Measurements from ENCODE around the gene LINC00305.

The LINC00305 gene

GRCh38 chr18:64082054-64082453, 66.8 kb downstream of the LINC00305 start:
- no peak for DNase-seq (ENCODE audit: low spot score)
- in situ Hi-C loops (cut with MboI; ENCODE audit: low pct_unique_long_range_greater_than_20kb, low sequenced_read_pairs, unreplicated experiment): no loop called here
- no peak for TF ChIP-seq CTCF (IDR thresholded peaks at IDR 0.05; ENCODE audit: extremely low read depth, insufficient read depth, missing control alignments)

DNA sequence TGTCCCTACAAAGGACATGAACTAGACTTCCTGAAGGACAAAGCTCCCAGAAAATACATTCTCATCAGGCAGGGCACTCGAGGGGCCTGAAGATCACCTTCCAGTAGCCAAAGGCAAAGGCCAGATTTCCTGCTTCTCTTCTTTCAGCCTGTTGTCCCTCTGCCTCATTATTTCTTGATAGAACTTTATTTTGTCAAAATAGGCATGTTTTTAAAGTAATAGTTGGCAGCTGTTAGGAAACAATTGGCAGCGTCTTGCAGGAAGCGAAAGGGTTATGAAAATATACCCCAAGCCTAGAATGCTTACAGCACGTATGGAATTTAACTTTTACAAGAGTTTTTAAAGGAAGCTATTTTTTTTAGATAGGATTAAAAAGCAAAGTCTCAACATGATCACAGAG, 74.9 kb downstream of the LINC00305 start:
- no peak for DNase-seq (ENCODE audit: low spot score)
- no peak for TF ChIP-seq CTCF (IDR thresholded peaks at IDR 0.05; ENCODE audit: extremely low read depth, insufficient read depth, missing control alignments)
- in situ Hi-C loops (cut with MboI; ENCODE audit: low pct_unique_long_range_greater_than_20kb, low sequenced_read_pairs, unreplicated experiment): no loop called here

DNA sequence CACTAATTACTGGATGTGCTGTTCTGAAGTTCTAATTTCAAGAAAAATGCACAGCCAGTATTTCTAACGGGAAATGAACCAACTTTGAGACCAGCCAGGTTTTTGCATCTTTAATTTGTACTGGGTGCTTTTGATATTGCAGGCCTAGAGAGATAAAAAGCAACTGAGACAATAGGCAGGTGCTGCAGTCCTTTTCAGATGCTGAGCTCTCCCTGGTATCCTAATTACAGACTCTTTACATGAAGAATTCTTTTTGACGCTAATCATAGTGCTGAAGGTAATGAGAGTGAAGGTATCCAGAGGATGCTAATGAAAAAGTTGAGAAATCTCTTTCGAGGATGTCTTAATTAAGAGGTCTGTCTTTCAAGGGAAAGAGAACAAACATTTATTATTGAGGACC, 93.9 kb downstream of the LINC00305 start:
- in situ Hi-C loops (cut with MboI; ENCODE audit: low pct_unique_long_range_greater_than_20kb, low sequenced_read_pairs, unreplicated experiment): no loop called here
- no peak for TF ChIP-seq CTCF (IDR thresholded peaks at IDR 0.05; ENCODE audit: extremely low read depth, insufficient read depth, missing control alignments)
- DNase-seq (ENCODE audit: low spot score): no peak

GRCh38 chr18:64053246-64053645, 95.6 kb downstream of the LINC00305 start:
- in situ Hi-C loops (cut with MboI; ENCODE audit: low pct_unique_long_range_greater_than_20kb, low sequenced_read_pairs, unreplicated experiment): no loop called here
- TF ChIP-seq CTCF (IDR thresholded peaks at IDR 0.05; ENCODE audit: extremely low read depth, insufficient read depth, missing control alignments): no peak
- DNase-seq (ENCODE audit: low spot score): no peak

DNA sequence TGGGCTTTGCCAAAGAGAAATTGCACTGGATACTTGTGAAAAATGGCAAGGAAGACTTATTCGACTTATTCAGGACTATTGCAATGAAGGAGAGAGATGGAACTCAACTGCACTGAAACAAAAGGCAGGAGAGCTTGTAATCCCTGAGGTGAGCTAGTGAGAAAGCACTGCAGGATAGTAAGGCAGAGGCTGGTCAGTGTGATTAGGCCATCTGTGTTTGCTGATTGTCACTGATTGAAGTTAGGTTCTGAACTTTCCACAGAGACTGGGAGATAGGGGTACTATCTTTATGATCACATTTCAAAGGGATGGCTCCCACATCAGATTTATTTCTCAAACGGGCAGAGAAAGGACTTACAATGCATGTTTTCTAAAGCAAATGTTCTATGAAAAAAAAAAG, 96.1 kb downstream of the LINC00305 start:
- no peak for DNase-seq (ENCODE audit: low spot score)
- in situ Hi-C loops (cut with MboI; ENCODE audit: low pct_unique_long_range_greater_than_20kb, low sequenced_read_pairs, unreplicated experiment): no loop called here
- no peak for TF ChIP-seq CTCF (IDR thresholded peaks at IDR 0.05; ENCODE audit: extremely low read depth, insufficient read depth, missing control alignments)

- in situ Hi-C loops (cut with MboI; ENCODE audit: low pct_unique_long_range_greater_than_20kb, low sequenced_read_pairs, unreplicated experiment): loop anchor here (25.0 kb wide), 1 partner anchor 343 kb away; no protein-coding TSS in a partner anchor
- no peak for TF ChIP-seq CTCF (IDR thresholded peaks at IDR 0.05; ENCODE audit: extremely low read depth, insufficient read depth, missing control alignments)
Observed at GRCh38 chr18:64044616-64045015, 104.3 kb downstream of the LINC00305 start.

More at GRCh38 chr18:64044616-64045015, 104.3 kb downstream of the LINC00305 start:
- no peak for DNase-seq (ENCODE audit: low spot score)
